ENCODE measurements around the gene TDRD7.

TDRD7 gene

GRCh38 chr9:97505845-97506244, 93.9 kb downstream of the TDRD7 start:
- no peak overlapping the region for H3K4me3 ChIP-seq
- DNase-seq (ENCODE audit: low read depth, low spot score), result no peak
- no peaks in the 10 kb centered on the region for H3K9me3 ChIP-seq (ENCODE audit: low read depth, low read length)
- TF ChIP-seq EZH2 (IDR thresholded peaks at IDR 0.05) (no peak), POLR2AphosphoS5 (IDR thresholded peaks at IDR 0.05; ENCODE audit: borderline replicate concordance, low read depth, low read length) (no peak), FOXP2 (optimal IDR thresholded peaks at IDR 0.05; ENCODE audit: control extremely low read depth, extremely low read length, insufficient read depth) (no peak)
- no peak overlapping the region for H3K9ac ChIP-seq (ENCODE audit: insufficient read length)
- no peaks in the 10 kb centered on the region for H3K36me3 ChIP-seq (ENCODE audit: insufficient read depth, low read length)
- no peak overlapping the region for H3K27ac ChIP-seq

GRCh38 chr9:97506306-97506705, 94.4 kb downstream of the TDRD7 start:
- DNase-seq (ENCODE audit: low read depth, low spot score), result no peak
- Histone ChIP-seq H3K9ac (ENCODE audit: insufficient read length) (no peak overlapping the region), H3K4me3 (no peak overlapping the region), H3K9me3 (ENCODE audit: low read depth, low read length) (no peaks in the 10 kb centered on the region), H3K27ac (no peak overlapping the region), H3K36me3 (ENCODE audit: insufficient read depth, low read length) (no peaks in the 10 kb centered on the region)
- TF ChIP-seq FOXP2 (optimal IDR thresholded peaks at IDR 0.05; ENCODE audit: control extremely low read depth, extremely low read length, insufficient read depth), result no peak
- TF ChIP-seq POLR2AphosphoS5 (IDR thresholded peaks at IDR 0.05; ENCODE audit: borderline replicate concordance, low read depth, low read length), result no peak
- TF ChIP-seq EZH2 (IDR thresholded peaks at IDR 0.05), result no peak

GRCh38 chr9:97506787-97507186, 94.9 kb downstream of the TDRD7 start:
- no peak for DNase-seq (ENCODE audit: low read depth, low spot score)
- Histone ChIP-seq H3K9ac (ENCODE audit: insufficient read length) (no peak overlapping the region), H3K36me3 (ENCODE audit: insufficient read depth, low read length) (no peaks in the 10 kb centered on the region), H3K4me3 (no peak overlapping the region), H3K27ac (no peak overlapping the region), H3K9me3 (ENCODE audit: low read depth, low read length) (no peaks in the 10 kb centered on the region)
- TF ChIP-seq EZH2 (IDR thresholded peaks at IDR 0.05) (no peak), FOXP2 (optimal IDR thresholded peaks at IDR 0.05; ENCODE audit: control extremely low read depth, extremely low read length, insufficient read depth) (no peak), POLR2AphosphoS5 (IDR thresholded peaks at IDR 0.05; ENCODE audit: borderline replicate concordance, low read depth, low read length) (no peak)

GRCh38 chr9:97507428-97507984, 95.6 kb downstream of the TDRD7 start:
- H3K4me3 ChIP-seq, result no peak overlapping the region
- no peaks in the 10 kb centered on the region for H3K36me3 ChIP-seq (ENCODE audit: insufficient read depth, low read length)
- no peak overlapping the region for H3K9ac ChIP-seq (ENCODE audit: insufficient read length)
- no peak for DNase-seq (ENCODE audit: low read depth, low spot score)
- TF ChIP-seq POLR2AphosphoS5 (IDR thresholded peaks at IDR 0.05; ENCODE audit: borderline replicate concordance, low read depth, low read length) (no peak), FOXP2 (optimal IDR thresholded peaks at IDR 0.05; ENCODE audit: control extremely low read depth, extremely low read length, insufficient read depth) (no peak), EZH2 (IDR thresholded peaks at IDR 0.05) (no peak)
- H3K9me3 ChIP-seq (ENCODE audit: low read depth, low read length), result no peaks in the 10 kb centered on the region
- H3K27ac ChIP-seq, result no peak overlapping the region

GRCh38 chr9:97508852-97509251, 97.0 kb downstream of the TDRD7 start:
- no peaks in the 10 kb centered on the region for H3K36me3 ChIP-seq (ENCODE audit: insufficient read depth, low read length)
- H3K27ac ChIP-seq, result no peak overlapping the region
- TF ChIP-seq EZH2 (IDR thresholded peaks at IDR 0.05), result no peak
- no peak for TF ChIP-seq FOXP2 (optimal IDR thresholded peaks at IDR 0.05; ENCODE audit: control extremely low read depth, extremely low read length, insufficient read depth)
- TF ChIP-seq POLR2AphosphoS5 (IDR thresholded peaks at IDR 0.05; ENCODE audit: borderline replicate concordance, low read depth, low read length), result no peak
- no peak overlapping the region for H3K4me3 ChIP-seq
- no peaks in the 10 kb centered on the region for H3K9me3 ChIP-seq (ENCODE audit: low read depth, low read length)
- no peak overlapping the region for H3K9ac ChIP-seq (ENCODE audit: insufficient read length)
- DNase-seq (ENCODE audit: low read depth, low spot score), result no peak

- no peak overlapping the region for H3K4me3 ChIP-seq
- TF ChIP-seq FOXP2 (optimal IDR thresholded peaks at IDR 0.05; ENCODE audit: control extremely low read depth, extremely low read length, insufficient read depth), result no peak
- no peak for TF ChIP-seq POLR2AphosphoS5 (IDR thresholded peaks at IDR 0.05; ENCODE audit: borderline replicate concordance, low read depth, low read length)
- no peak for TF ChIP-seq EZH2 (IDR thresholded peaks at IDR 0.05)
- no peak overlapping the region for H3K27ac ChIP-seq
- H3K36me3 ChIP-seq (ENCODE audit: insufficient read depth, low read length), result no peaks in the 10 kb centered on the region
- H3K9me3 ChIP-seq (ENCODE audit: low read depth, low read length), result no peaks in the 10 kb centered on the region
- DNase-seq (ENCODE audit: low read depth, low spot score), result no peak
- no peak overlapping the region for H3K9ac ChIP-seq (ENCODE audit: insufficient read length)
Measured at GRCh38 chr9:97510797-97511654, 99.1 kb downstream of the TDRD7 start.

- Histone ChIP-seq H3K9me3 (ENCODE audit: low read depth, low read length) (no peaks in the 10 kb centered on the region), H3K4me3 (no peak overlapping the region), H3K36me3 (ENCODE audit: insufficient read depth, low read length) (no peaks in the 10 kb centered on the region), H3K9ac (ENCODE audit: insufficient read length) (no peak overlapping the region), H3K27ac (no peak overlapping the region)
- no peak for TF ChIP-seq POLR2AphosphoS5 (IDR thresholded peaks at IDR 0.05; ENCODE audit: borderline replicate concordance, low read depth, low read length)
- no peak for TF ChIP-seq EZH2 (IDR thresholded peaks at IDR 0.05)
- TF ChIP-seq FOXP2 (optimal IDR thresholded peaks at IDR 0.05; ENCODE audit: control extremely low read depth, extremely low read length, insufficient read depth), result no peak
- no peak for DNase-seq (ENCODE audit: low read depth, low spot score)
Measured at GRCh38 chr9:97511655-97512427, 99.9 kb downstream of the TDRD7 start.

GRCh38 chr9:97512966-97513560, 101.2 kb downstream of the TDRD7 start:
- no peak for DNase-seq (ENCODE audit: low read depth, low spot score)
- no peak overlapping the region for H3K4me3 ChIP-seq
- H3K27ac ChIP-seq, result no peak overlapping the region
- TF ChIP-seq POLR2AphosphoS5 (IDR thresholded peaks at IDR 0.05; ENCODE audit: borderline replicate concordance, low read depth, low read length), result no peak
- TF ChIP-seq EZH2 (IDR thresholded peaks at IDR 0.05), result no peak
- no peak for TF ChIP-seq FOXP2 (optimal IDR thresholded peaks at IDR 0.05; ENCODE audit: control extremely low read depth, extremely low read length, insufficient read depth)
- H3K9ac ChIP-seq (ENCODE audit: insufficient read length), result no peak overlapping the region
- no peaks in the 10 kb centered on the region for H3K36me3 ChIP-seq (ENCODE audit: insufficient read depth, low read length)
- no peaks in the 10 kb centered on the region for H3K9me3 ChIP-seq (ENCODE audit: low read depth, low read length)

Data from SK-N-MC (cell line).